Central memory CD8-positive, alpha-beta T cell (primary cell): ENCODE results near the gene UPK1B.
"Not testable (repeated sequence)": the region's sequence is repeated elsewhere in the genome, so short reads cannot be mapped to it uniquely, and the experiment has no call there.

Source experiments
- ATAC-seq: fragments of 150-1000 bp; cut with Tn5 transposase; replicated peaks from 2 replicates; pipeline ENCODE4 v1.10.0; 2022; ENCODE audit warnings: mild to moderate bottlenecking, moderate FRiP score, moderate number of reproducible peaks; ENCODE audit not compliant: poor library complexity, severe bottlenecking; ENCODE audit errors: extremely low read depth
- DNase-seq, 2 donors: peaks; one replicate each; pipeline ENCODE4 v3.0.0; 2021; ENCODE audit warnings: low spot score in 2 of 2
- H3K27ac Mint-ChIP-seq: one replicate; pipeline ENCODE4 v1.8.0; 2022; ENCODE audit warnings: low read depth, mild to moderate bottlenecking, moderate library complexity, mixed read lengths
- H3K27me3 Mint-ChIP-seq: one replicate; pipeline ENCODE4 v1.8.0; 2022; ENCODE audit warnings: mixed read lengths
- H3K36me3 Mint-ChIP-seq: one replicate; pipeline ENCODE4 v1.8.0; 2022; ENCODE audit warnings: mild to moderate bottlenecking, moderate library complexity, mixed read lengths; ENCODE audit not compliant: insufficient read depth
- H3K4me1 Mint-ChIP-seq: one replicate; pipeline ENCODE4 v1.8.0; 2022; ENCODE audit warnings: mixed read lengths
- H3K4me3 Mint-ChIP-seq: one replicate; pipeline ENCODE4 v1.8.0; 2022; ENCODE audit warnings: mild to moderate bottlenecking, moderate library complexity, mixed read lengths
- H3K9me3 Mint-ChIP-seq: one replicate; pipeline ENCODE4 v1.8.0; 2022; ENCODE audit warnings: mixed read lengths

The UPK1B gene

DNA sequence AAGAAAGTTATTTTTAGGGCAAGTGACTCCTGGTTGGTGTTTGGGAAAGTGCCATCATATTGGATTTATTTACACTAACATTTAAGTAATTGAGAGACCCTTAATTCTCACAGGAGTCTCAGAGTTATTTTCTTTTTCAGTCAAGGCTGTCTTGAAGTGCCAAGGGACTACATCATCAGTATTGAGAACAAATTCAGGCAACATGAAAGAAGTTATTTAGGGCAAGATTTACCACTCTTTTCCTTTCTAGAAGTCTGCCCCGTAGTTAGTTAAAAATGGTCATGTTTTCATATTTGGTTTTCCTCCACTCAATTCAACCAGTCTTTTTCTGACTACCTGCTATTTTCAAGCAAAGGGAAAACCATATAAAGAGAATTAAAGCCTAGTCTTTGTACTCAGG, 61.2 kb downstream of the UPK1B start:
- Mint-ChIP-seq H3K9me3 (no peaks in the 10 kb centered on the region), H3K4me1 (peaks cover 32% of the 10 kb centered on the region), H3K27ac (no peak overlapping the region), H3K27me3 (no peaks in the 10 kb centered on the region), H3K4me3 (no peak overlapping the region), H3K36me3 (peaks cover 31% of the 10 kb centered on the region)
- ATAC-seq (no peak), DNase-seq (no peak)

DNA sequence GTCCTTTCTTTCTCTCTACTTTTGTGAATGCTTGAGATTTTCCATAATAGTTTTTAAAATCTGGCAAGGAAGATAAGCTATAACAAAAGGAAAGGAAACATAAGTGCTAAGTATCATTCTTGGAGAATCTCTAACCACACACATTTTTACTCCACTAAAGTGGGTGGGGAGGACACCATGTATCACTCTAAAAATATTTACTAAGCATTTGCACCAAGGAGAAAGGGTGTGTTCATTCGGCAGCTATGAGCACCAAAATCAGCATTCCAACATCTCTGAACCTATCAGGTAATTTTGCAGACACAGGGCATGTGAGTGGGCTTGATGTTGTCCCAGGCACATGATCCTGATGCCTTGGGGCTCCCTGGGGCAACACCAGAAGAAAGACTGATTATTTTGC, 61.8 kb downstream of the UPK1B start:
- no peak for ATAC-seq
- peaks cover 37% of the 10 kb centered on the region for H3K4me1 Mint-ChIP-seq
- H3K27ac Mint-ChIP-seq, result no peak overlapping the region
- peaks cover 30% of the 10 kb centered on the region for H3K36me3 Mint-ChIP-seq
- no peak for DNase-seq
- H3K4me3 Mint-ChIP-seq, result no peak overlapping the region
- H3K9me3 Mint-ChIP-seq, result no peaks in the 10 kb centered on the region
- no peaks in the 10 kb centered on the region for H3K27me3 Mint-ChIP-seq

DNA sequence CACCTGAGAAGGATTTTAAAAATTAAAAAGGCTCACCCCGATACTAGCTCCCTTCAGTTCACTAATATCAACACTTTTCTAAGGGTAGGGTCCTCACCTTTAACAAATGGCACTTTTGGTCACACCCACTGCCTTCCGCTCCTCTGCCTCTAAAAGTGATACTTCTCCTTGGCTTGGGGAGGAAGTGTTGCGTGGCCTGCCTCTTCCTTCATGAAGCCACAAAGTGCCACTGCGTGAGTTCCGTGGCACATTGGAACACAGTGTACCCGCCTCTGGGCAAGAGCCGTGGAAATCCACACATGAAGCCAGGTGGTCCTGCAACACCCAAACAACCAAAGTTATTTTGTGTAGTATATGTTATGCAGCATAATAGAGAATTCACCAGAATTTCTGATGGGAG, 63.4 kb downstream of the UPK1B start:
- Mint-ChIP-seq H3K27ac (peak overlapping the region; percentile 32), H3K4me3 (peak overlapping the region; percentile 45), H3K4me1 (peaks cover 38% of the 10 kb centered on the region), H3K36me3 (peaks cover 24% of the 10 kb centered on the region), H3K9me3 (no peaks in the 10 kb centered on the region), H3K27me3 (no peaks in the 10 kb centered on the region)
- ATAC-seq (no peak), DNase-seq (no peak)

DNA sequence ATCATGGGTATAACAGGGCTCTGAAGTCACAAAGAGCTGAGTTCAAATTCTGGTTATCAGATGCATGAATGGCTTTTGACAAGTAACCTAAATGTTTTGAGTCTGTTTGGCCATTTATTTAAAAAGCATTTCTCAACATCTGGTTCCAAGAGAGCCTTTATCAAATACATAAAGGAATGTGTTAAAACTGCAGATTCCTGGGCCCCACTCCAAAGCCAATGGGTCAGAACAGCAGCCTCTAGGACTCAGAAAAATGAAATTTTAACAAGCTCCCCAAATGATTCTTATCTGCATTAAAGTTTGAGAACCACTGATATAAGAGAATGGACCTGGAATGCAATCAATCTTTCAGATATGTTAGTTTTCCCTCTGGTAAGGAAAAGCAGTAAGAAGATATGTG, 63.9 kb downstream of the UPK1B start:
- Mint-ChIP-seq H3K4me1 (peaks cover 34% of the 10 kb centered on the region), H3K9me3 (no peaks in the 10 kb centered on the region), H3K36me3 (peaks cover 20% of the 10 kb centered on the region), H3K4me3 (peak overlapping the region; percentile 45), H3K27ac (no peak overlapping the region), H3K27me3 (no peaks in the 10 kb centered on the region)
- ATAC-seq (no peak), DNase-seq (no peak)

DNA sequence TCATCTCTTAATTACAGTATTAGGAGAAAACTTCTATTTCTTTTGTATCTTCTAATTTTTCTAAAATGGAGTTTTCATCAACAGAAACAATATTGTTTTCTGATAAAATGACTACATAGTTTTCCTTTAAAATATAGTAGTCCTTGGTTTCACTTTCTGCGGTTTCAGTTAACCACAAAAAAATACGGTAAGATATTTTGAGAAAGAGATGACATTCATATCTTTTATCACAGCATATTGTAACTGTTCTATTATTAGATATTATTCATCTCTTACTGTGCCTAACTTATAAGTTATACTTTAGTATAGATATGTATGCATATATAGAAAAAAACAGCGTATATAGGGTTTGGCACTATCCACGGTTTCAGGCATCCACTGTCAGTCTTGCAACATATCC, 65.0 kb downstream of the UPK1B start:
- H3K36me3 Mint-ChIP-seq, result peaks cover 17% of the 10 kb centered on the region
- H3K4me3 Mint-ChIP-seq, result no peak overlapping the region
- no peak overlapping the region for H3K27ac Mint-ChIP-seq
- no peak for ATAC-seq
- DNase-seq, result no peak
- no peaks in the 10 kb centered on the region for H3K27me3 Mint-ChIP-seq
- no peaks in the 10 kb centered on the region for H3K9me3 Mint-ChIP-seq
- peaks cover 32% of the 10 kb centered on the region for H3K4me1 Mint-ChIP-seq

DNA sequence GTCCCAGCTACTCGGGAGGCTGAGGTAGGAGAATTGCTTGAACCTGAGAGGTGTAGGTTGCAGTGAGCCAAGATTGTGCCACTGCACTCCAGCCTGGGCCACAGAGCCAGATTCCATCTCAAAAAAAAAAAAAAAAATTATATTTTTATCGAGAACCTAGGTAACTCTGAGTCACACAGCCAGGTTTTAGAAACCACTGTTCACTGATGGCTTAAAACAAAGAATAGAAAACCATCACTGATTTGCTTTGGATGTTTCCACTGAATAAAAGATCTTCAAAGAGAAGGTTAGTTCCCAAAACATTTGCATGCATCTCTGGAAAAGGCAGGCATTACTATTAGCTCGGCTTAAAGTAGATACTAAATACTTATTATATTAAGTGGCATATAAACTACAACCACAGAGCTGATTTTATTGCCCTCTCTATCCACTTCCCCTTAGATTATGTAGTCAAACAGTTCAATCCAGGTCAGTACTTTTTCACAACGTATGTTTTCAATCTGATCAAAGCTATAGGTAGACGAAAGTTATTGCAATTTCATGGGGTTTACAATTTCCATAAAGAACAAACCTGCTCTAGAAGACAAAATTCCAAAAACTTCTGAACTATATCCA, 65.9 kb downstream of the UPK1B start:
- no peaks in the 10 kb centered on the region for H3K9me3 Mint-ChIP-seq
- peaks cover 32% of the 10 kb centered on the region for H3K4me1 Mint-ChIP-seq
- no peaks in the 10 kb centered on the region for H3K27me3 Mint-ChIP-seq
- peak overlapping the region; percentile 83 for H3K4me3 Mint-ChIP-seq
- peak overlapping the region; percentile 84 for H3K27ac Mint-ChIP-seq
- DNase-seq, result no peak
- H3K36me3 Mint-ChIP-seq, result peaks cover 14% of the 10 kb centered on the region
- ATAC-seq, result no peak

DNA sequence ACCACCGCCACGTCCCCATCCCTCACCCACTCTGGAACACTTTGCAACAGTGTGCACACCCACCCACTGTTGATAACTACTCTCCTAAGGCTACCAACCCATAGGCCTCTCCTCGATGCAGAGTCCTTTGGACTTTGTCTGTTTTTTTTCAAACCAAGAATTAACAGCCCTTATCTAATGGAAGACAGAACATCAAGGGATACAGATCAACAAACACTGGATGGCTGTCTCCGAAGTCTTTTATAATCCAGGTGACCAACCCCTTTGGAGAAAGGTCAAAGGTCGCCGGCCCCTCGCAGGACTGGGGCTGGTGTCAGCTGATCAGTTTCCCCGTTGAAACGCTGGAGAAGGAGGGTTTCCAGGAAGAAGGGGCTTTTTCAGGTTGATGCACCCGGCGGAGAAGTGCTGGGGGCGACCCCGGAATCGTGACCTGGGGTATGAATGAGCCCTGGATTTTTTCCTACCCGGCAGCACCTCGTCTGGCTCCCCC, 66.7 kb downstream of the UPK1B start:
- ATAC-seq, result no peak
- peak overlapping the region; percentile 84 for H3K27ac Mint-ChIP-seq
- peak overlapping the region; percentile 83 for H3K4me3 Mint-ChIP-seq
- no peaks in the 10 kb centered on the region for H3K27me3 Mint-ChIP-seq
- peaks cover 9% of the 10 kb centered on the region for H3K36me3 Mint-ChIP-seq
- DNase-seq, result no peak
- H3K4me1 Mint-ChIP-seq, result peaks cover 30% of the 10 kb centered on the region
- H3K9me3 Mint-ChIP-seq, result no peaks in the 10 kb centered on the region

DNA sequence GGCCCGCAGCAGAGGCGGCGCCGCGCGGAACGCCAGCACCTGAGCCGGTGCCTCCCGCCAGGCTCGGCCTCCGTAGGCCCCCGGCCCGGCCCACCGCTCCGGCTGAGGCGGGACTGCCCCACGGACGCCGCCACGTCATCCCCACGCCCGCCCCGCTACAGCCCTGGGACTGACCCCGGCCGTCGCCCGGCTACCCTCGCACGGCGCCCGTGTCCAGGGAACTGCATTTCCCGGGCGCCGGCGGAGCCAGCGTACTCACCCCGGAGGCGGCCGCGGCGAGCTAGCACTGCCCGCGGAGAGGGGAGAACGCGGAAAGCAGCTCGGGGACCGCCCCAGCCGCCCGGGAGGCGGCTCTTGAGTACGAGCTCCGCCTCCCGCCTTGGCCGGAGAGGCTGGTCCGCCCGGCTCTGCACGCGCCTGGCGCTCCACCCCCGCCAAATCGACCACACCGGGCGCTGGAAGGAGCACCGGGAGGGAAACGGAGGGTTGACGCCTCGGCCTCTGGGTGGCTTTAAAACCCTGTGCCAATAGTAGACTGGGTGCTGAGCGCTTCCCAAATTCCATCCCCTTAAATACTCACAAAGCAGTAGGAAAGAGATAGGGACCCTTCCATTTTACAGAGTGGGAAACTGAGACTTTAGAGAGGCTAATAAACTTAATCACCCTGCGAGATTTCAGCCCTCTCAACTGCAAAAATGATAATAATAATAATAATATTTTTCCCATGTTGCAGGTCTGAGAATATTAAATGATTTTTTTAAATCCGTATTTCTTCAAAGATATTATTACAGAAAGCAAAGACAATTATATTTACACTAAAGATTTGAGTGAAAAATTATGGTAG, 67.4 kb downstream of the UPK1B start, which contains the start of gene B4GALT4:
B4GALT4 (minus strand) TSS at position 288 of the 844 bp plus-strand sequence. CDS start 10,779 bp downstream, outside the sequence.
- H3K27ac Mint-ChIP-seq, result peak within 1 kb of the TSS; percentile 84
- DNase-seq, result peak; percentile 43 to 49
- peak; percentile 80 for ATAC-seq
- no peaks in the 10 kb centered on the region for H3K27me3 Mint-ChIP-seq
- H3K36me3 Mint-ChIP-seq, result peaks cover 2% of the 10 kb centered on the region
- H3K4me1 Mint-ChIP-seq, result peaks cover 24% of the 10 kb centered on the region
- no peaks in the 10 kb centered on the region for H3K9me3 Mint-ChIP-seq
- H3K4me3 Mint-ChIP-seq, result peak within 1 kb of the TSS; percentile 83

DNA sequence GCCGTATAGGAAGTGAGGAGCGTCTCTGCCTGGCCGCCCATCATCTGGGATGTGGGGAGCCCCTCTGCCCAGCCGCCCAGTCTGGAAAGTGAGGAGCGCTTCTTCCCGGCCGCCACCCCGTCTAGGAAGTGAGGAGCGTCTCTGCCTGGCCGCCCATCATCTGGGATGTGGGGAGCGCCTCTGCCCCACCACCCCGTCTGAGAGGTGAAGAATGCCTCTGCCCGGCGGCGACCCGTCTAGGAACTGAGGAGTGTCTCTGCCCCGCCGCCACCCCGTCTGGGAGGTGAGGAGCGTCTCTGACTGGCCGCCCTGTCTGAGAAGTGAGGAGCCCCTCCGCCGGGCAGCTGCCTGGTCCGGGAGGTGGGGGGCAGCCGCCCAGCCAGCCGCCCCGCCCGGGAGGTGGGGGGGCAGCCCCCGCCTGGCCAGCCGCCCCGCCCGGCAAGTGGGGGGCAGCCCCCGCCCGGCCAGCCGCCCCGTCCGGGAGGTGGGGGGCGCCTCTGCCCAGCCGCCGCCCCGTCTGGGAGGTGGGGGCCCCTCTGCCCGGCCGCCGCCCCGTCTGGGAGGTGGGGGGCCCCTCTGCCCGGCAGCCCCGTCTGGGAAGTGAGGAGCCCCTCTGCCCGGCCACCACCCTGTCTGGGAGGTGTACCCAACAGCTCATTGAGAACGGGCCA, 69.1 kb downstream of the UPK1B start:
- not testable (repeated sequence) for H3K4me3 Mint-ChIP-seq, H3K27ac Mint-ChIP-seq, H3K36me3 Mint-ChIP-seq, H3K4me1 Mint-ChIP-seq, H3K9me3 Mint-ChIP-seq, H3K27me3 Mint-ChIP-seq, DNase-seq, ATAC-seq

DNA sequence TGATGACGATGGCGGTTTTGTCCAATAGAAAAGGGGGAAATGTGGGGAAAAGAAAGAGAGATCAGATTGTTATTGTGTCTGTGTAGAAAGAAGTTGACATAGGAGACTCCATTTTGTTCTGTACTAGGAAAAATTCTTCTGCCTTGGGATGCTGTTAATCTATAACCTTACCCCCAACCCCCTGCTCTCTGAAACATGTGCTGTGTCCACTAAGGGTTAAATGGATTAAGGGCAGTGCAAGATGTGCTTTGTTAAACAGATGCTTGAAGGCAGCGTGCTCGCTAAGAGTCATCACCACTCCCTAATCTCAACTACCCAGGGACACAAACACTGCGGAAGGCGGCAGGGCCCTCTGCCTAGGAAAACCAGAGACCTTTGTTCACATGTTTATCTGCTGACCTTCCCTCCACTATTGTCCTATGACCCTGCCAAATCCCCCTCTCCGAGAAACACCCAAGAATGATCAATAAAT, 69.7 kb downstream of the UPK1B start:
- not testable (repeated sequence) for ATAC-seq, H3K9me3 Mint-ChIP-seq, DNase-seq, H3K36me3 Mint-ChIP-seq, H3K4me1 Mint-ChIP-seq, H3K27me3 Mint-ChIP-seq, H3K27ac Mint-ChIP-seq, H3K4me3 Mint-ChIP-seq

DNA sequence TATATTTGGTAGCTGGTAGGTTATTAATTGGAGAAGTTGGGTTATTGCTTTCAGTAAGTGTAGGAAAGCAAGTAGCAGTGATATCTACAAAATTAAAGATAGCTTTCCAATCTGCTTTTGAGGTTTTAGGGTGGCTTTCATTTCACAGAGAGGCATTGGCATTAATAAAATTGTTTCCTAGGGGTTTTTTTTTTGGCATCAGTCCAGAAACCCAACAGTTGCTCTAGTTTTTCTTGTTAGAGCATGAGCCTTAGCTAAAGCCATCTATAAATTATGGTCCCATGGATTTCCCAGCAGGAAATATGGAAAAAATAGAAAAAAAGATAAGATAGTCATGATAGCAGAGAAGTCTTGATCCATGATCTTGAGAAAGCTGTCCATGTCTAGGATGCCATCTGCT, 70.3 kb downstream of the UPK1B start:
- peaks cover 2% of the 10 kb centered on the region for H3K36me3 Mint-ChIP-seq
- H3K9me3 Mint-ChIP-seq, result peaks cover 3% of the 10 kb centered on the region
- H3K4me1 Mint-ChIP-seq, result peaks cover 9% of the 10 kb centered on the region
- no peaks in the 10 kb centered on the region for H3K27me3 Mint-ChIP-seq
- no peak overlapping the region for H3K4me3 Mint-ChIP-seq
- ATAC-seq (no peak), DNase-seq (no peak)
- no peak overlapping the region for H3K27ac Mint-ChIP-seq

DNA sequence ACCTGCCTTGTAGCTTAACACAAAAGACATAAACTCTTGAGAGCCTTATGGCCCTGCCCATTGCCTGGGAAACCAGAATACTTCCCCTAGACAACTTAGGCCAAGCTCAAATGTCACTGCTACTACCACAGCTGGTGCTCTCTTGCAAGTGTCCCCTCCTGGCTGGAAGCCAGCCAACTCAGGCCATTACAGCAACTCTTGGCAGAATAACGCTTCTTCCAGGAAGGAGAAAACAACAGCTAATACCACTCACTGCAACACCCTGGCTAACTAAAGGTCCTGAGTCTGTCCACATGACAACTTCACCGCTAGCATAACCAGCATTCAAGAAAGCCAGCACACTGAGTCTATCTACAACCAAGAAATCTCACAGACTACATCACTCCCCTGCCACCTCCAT, 72.4 kb downstream of the UPK1B start:
- Mint-ChIP-seq H3K27ac (no peak overlapping the region), H3K4me3 (no peak overlapping the region), H3K27me3 (peaks cover 10% of the 10 kb centered on the region), H3K36me3 (no peaks in the 10 kb centered on the region), H3K9me3 (peaks cover 5% of the 10 kb centered on the region), H3K4me1 (no peaks in the 10 kb centered on the region)
- no peak for DNase-seq
- no peak for ATAC-seq
